IPS-18c (cell line): ENCODE measurements around the gene TNS3.
"Not testable (repeated sequence)": the region's sequence is repeated elsewhere in the genome, so short reads cannot be mapped to it uniquely, and the experiment has no call there.

Experiments used
- H3K4me3 ChIP-seq: 2 replicates; pipeline ENCODE4 v1.7.0; 2013; ENCODE audit warnings: low read depth, mild to moderate bottlenecking, low read length, moderate library complexity; ENCODE audit not compliant: insufficient read depth
- H3K9me3 ChIP-seq: one replicate; pipeline ENCODE4 v1.6.1; 2013; ENCODE audit warnings: mild to moderate bottlenecking, low read length, moderate library complexity; ENCODE audit not compliant: control insufficient read depth, insufficient read depth

TNS3 gene

GRCh38 chr7:47479821-47480575, 101.9 kb downstream of the TNS3 start:
- Histone ChIP-seq H3K9me3 (no peaks in the 10 kb centered on the region), H3K4me3 (no peak overlapping the region; the same call in 1 of the 2 replicates)

GRCh38 chr7:47478926-47479711, 102.8 kb downstream of the TNS3 start:
- Histone ChIP-seq H3K4me3 (no peak overlapping the region), H3K9me3 (no peaks in the 10 kb centered on the region)

- H3K4me3 ChIP-seq: no peak overlapping the region
- H3K9me3 ChIP-seq: no peaks in the 10 kb centered on the region
Observed at GRCh38 chr7:47478017-47478344, 103.9 kb downstream of the TNS3 start.

GRCh38 chr7:47477191-47478016, 104.5 kb downstream of the TNS3 start:
- Histone ChIP-seq H3K4me3 (no peak overlapping the region), H3K9me3 (no peaks in the 10 kb centered on the region)

- no peaks in the 10 kb centered on the region for H3K9me3 ChIP-seq
- no peak overlapping the region for H3K4me3 ChIP-seq
Observed at GRCh38 chr7:47475880-47476227, 106.1 kb downstream of the TNS3 start.

- no peaks in the 10 kb centered on the region for H3K9me3 ChIP-seq
- H3K4me3 ChIP-seq: no peak overlapping the region
Observed at GRCh38 chr7:47474937-47475879, 106.7 kb downstream of the TNS3 start.

- Histone ChIP-seq H3K9me3 (no peaks in the 10 kb centered on the region), H3K4me3 (no peak overlapping the region)
Observed at GRCh38 chr7:47474211-47474936, 107.5 kb downstream of the TNS3 start.

GRCh38 chr7:47473499-47474210, 108.3 kb downstream of the TNS3 start:
- no peak overlapping the region for H3K4me3 ChIP-seq

GRCh38 chr7:47472444-47473157, 109.3 kb downstream of the TNS3 start:
- no peaks in the 10 kb centered on the region for H3K9me3 ChIP-seq
- no peak overlapping the region for H3K4me3 ChIP-seq

More at GRCh38 chr7:47473499-47474210, 108.3 kb downstream of the TNS3 start:
- H3K9me3 ChIP-seq: no peaks in the 10 kb centered on the region

- Histone ChIP-seq H3K9me3 (no peaks in the 10 kb centered on the region), H3K4me3 (no peak overlapping the region)
Observed at GRCh38 chr7:47471831-47472230, 110.1 kb downstream of the TNS3 start.

GRCh38 chr7:47471358-47471703, 110.6 kb downstream of the TNS3 start:
- H3K9me3 ChIP-seq: no peaks in the 10 kb centered on the region
- H3K4me3 ChIP-seq: 0 out of 2 replicates have a peak overlapping the region, but pooled peaks have one; percentile 4

GRCh38 chr7:47470567-47471357, 111.1 kb downstream of the TNS3 start:
- Histone ChIP-seq H3K4me3 (0 out of 2 replicates have a peak overlapping the region, but pooled peaks have one; percentile 4), H3K9me3 (no peaks in the 10 kb centered on the region)

GRCh38 chr7:47469846-47470245, 112.1 kb downstream of the TNS3 start:
- not testable (repeated sequence) for H3K9me3 ChIP-seq, H3K4me3 ChIP-seq

GRCh38 chr7:47466832-47467231, 115.1 kb downstream of the TNS3 start:
- Histone ChIP-seq H3K9me3 (no peaks in the 10 kb centered on the region), H3K4me3 (no peak overlapping the region)
